ENCODE measurements around the gene CMTM4.

CMTM4 gene

GRCh38 chr16:66651965-66652364 lies 44.6 kb downstream of the CMTM4 start:
- CTCF ChIA-PET: interaction anchor here (0.9 to 4.3 kb wide), 27 partner anchors 10 to 267 kb away, joined by 3 to 67 read pairs (median 7); partner anchors contain the start of genes CDH16, CMTM2 and NAE1
- POLR2A ChIA-PET: no interaction called here
- no peak for TF ChIP-seq CTCF (IDR thresholded peaks at IDR 0.05; ENCODE audit: control extremely low read depth, extremely low read depth, low read depth, missing control alignments)
- DNase-seq (ENCODE audit: extremely low spot score): no peak

GRCh38 chr16:66651474-66651765 lies 45.1 kb downstream of the CMTM4 start:
- ChIA-PET CTCF (interaction anchor here (0.5 to 4.3 kb wide), 59 partner anchors 7 to 307 kb away, joined by 3 to 67 read pairs (median 4); partner anchors contain the start of genes CDH16, CKLF, CMTM2 and NAE1), POLR2A (no interaction called here)
- no peak for TF ChIP-seq CTCF (IDR thresholded peaks at IDR 0.05; ENCODE audit: control extremely low read depth, extremely low read depth, low read depth, missing control alignments)

GRCh38 chr16:66650707-66651473 lies 45.7 kb downstream of the CMTM4 start:
- CTCF ChIA-PET: interaction anchor here (0.5 to 4.3 kb wide), 67 partner anchors 8 to 375 kb away, joined by 3 to 67 read pairs (median 4); partner anchors contain the start of genes CDH16, CKLF, CMTM2 and CMTM4
- POLR2A ChIA-PET: interaction anchor here (0.5 kb wide), 2 partner anchors 12 to 273 kb away, joined by 3 to 12 read pairs; no protein-coding TSS in a partner anchor
- TF ChIP-seq CTCF (IDR thresholded peaks at IDR 0.05; ENCODE audit: control extremely low read depth, extremely low read depth, low read depth, missing control alignments): peak; percentile 92
- peak; percentile 81 for DNase-seq (ENCODE audit: extremely low spot score)

More at GRCh38 chr16:66651474-66651765, 45.1 kb downstream of the CMTM4 start:
- DNase-seq (ENCODE audit: extremely low spot score): no peak

- POLR2A ChIA-PET: no interaction called here
- no peak for TF ChIP-seq CTCF (IDR thresholded peaks at IDR 0.05; ENCODE audit: control extremely low read depth, extremely low read depth, low read depth, missing control alignments)
- CTCF ChIA-PET: interaction anchor here (0.9 to 4.3 kb wide), 21 partner anchors 9 to 374 kb away, joined by 3 to 67 read pairs (median 7); partner anchors contain the start of genes CKLF and NAE1
- DNase-seq (ENCODE audit: extremely low spot score): no peak
Observed at GRCh38 chr16:66649636-66650205, 46.8 kb downstream of the CMTM4 start.

GRCh38 chr16:66649167-66649566 lies 47.4 kb downstream of the CMTM4 start:
- no peak for DNase-seq (ENCODE audit: extremely low spot score)
- POLR2A ChIA-PET: no interaction called here
- CTCF ChIA-PET: interaction anchor here (1.0 to 2.2 kb wide), 6 partner anchors 9 to 218 kb away, joined by 4 to 8 read pairs (median 5); no protein-coding TSS in a partner anchor
- TF ChIP-seq CTCF (IDR thresholded peaks at IDR 0.05; ENCODE audit: control extremely low read depth, extremely low read depth, low read depth, missing control alignments): no peak

- no peak for TF ChIP-seq CTCF (IDR thresholded peaks at IDR 0.05; ENCODE audit: control extremely low read depth, extremely low read depth, low read depth, missing control alignments)
- POLR2A ChIA-PET: no interaction called here
- CTCF ChIA-PET: interaction anchor here (1.3 to 2.2 kb wide), 5 partner anchors 10 to 220 kb away, joined by 4 to 8 read pairs (median 5); no protein-coding TSS in a partner anchor
- no peak for DNase-seq (ENCODE audit: extremely low spot score)
Observed at GRCh38 chr16:66647866-66648265, 48.7 kb downstream of the CMTM4 start.

Data from GM10248 (cell line).